ENCODE measurements around the gene GPR139. TPM values are rescaled to one million over a fixed set of nuclear protein-coding genes. Genes with fewer than 3 reads are reported as not detected.

Gene GPR139
- total and polyA plus RNA-seq, 10 of the 15 experiments (the other 5 are each of a cell fraction or from before 2014, with no cell fraction given), result not detected

DNA sequence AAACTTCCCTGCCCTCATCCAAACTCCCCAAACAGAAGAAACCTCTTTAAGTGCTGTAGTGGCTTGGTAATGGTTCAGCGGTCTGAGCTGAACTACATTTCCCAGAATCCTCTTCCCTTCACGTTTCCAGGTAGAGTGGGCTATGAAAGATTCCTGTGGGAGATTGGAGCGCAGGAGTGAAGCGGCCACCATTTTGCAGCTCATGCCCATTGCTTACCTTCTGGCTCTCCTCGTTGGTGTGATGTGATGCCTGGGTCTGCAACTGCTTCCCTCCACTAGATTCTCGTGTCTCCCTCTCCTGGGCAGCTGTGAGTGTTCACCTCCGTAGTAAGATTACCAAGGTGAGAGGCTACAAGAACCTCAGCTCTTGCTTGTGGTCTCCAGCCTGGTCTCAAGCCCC, 82.1 kb downstream of the GPR139 start:
- no peaks in the 10 kb centered on the region for H3K36me3 ChIP-seq (ENCODE audit: control insufficient read depth in 2 of 2, insufficient read depth in 2 of 2, low read length in 1 of 2)
- SMC1A ChIA-PET (ENCODE audit: uncharacterized antibody, unreplicated experiment), result interaction anchor here (0.7 kb wide), 1 partner anchor 51 kb away, joined by 3 read pairs; no protein-coding TSS in a partner anchor
- ATAC-seq (no peak), DNase-seq (ENCODE audit: low read depth, low spot score) (no peak), FAIRE-seq (no peak)
- RAD21 ChIA-PET (ENCODE audit: unreplicated experiment), result no interaction called here
- no peaks in the 10 kb centered on the region for H3K9me3 ChIP-seq (replicated peaks; ENCODE audit: control insufficient read depth, insufficient read depth, low read length)
- POLR2A ChIA-PET, result interaction anchor here (0.6 kb wide), 3 partner anchors 35 to 424 kb away, joined by 3 to 9 read pairs (median 5); no protein-coding TSS in a partner anchor
- H3K79me2 ChIP-seq (ENCODE audit: control insufficient read depth, insufficient read depth, low read length), result no peaks in the 10 kb centered on the region
- no peaks in the 10 kb centered on the region for H4K20me1 ChIP-seq (ENCODE audit: control insufficient read depth, insufficient read depth)
- intact Hi-C loops (cut with micrococcal nuclease; ENCODE audit: unreplicated experiment), result no loop called here
- WGBS (ENCODE audit: insufficient coverage, insufficient replicate concordance, low lambda C conversion rate, missing lambda C conversion rate), result 18% methylated on average over 7 of the region's 7 CpGs
- no peaks in the 10 kb centered on the region for H3K27me3 ChIP-seq (replicated peaks in 1 of 2; ENCODE audit: control insufficient read depth in 2 of 2, insufficient read depth in 2 of 2, low read length in 1 of 2)
- H3K4me1 ChIP-seq (ENCODE audit: control insufficient read depth, insufficient read depth, low read length), result no peaks in the 10 kb centered on the region
- no peak overlapping the region for H2AFZ ChIP-seq (ENCODE audit: control insufficient read depth, low read depth, low read length)
- H3K4me3 ChIP-seq, result no peak overlapping the region
- H3K27ac ChIP-seq (ENCODE audit: control insufficient read depth, insufficient read depth), result no peak overlapping the region
- in situ Hi-C loops (cut with MboI), result no loop called here
- H3K4me2 ChIP-seq (ENCODE audit: control insufficient read depth, insufficient read depth), result no peak overlapping the region
- BruUV-seq (replicated peaks), result no TSS peak
- TF ChIP-seq SREBF1 (IDR thresholded peaks at IDR 0.05; ENCODE audit: low read length) (no peak), IKZF2 (IDR thresholded peaks at IDR 0.05) (no peak), CBX3 (IDR thresholded peaks at IDR 0.05; ENCODE audit: borderline replicate concordance, low read depth) (no peak), SMAD5 (IDR thresholded peaks at IDR 0.05; ENCODE audit: low read depth) (no peak), NFXL1 (IDR thresholded peaks at IDR 0.05; ENCODE audit: borderline replicate concordance) (no peak), FOXK2 (IDR thresholded peaks at IDR 0.05) (no peak), ASH2L (IDR thresholded peaks at IDR 0.05; ENCODE audit: borderline replicate concordance, low read depth) (no peak)
- TF ChIP-seq, protein P1, sequence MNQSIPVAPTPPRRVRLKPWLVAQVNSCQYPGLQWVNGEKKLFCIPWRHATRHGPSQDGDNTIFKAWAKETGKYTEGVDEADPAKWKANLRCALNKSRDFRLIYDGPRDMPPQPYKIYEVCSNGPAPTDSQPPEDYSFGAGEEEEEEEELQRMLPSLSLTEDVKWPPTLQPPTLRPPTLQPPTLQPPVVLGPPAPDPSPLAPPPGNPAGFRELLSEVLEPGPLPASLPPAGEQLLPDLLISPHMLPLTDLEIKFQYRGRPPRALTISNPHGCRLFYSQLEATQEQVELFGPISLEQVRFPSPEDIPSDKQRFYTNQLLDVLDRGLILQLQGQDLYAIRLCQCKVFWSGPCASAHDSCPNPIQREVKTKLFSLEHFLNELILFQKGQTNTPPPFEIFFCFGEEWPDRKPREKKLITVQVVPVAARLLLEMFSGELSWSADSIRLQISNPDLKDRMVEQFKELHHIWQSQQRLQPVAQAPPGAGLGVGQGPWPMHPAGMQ (IDR thresholded peaks at IDR 0.05; ENCODE audit: borderline replicate concordance), result no peak
- TF ChIP-seq, protein P2, sequence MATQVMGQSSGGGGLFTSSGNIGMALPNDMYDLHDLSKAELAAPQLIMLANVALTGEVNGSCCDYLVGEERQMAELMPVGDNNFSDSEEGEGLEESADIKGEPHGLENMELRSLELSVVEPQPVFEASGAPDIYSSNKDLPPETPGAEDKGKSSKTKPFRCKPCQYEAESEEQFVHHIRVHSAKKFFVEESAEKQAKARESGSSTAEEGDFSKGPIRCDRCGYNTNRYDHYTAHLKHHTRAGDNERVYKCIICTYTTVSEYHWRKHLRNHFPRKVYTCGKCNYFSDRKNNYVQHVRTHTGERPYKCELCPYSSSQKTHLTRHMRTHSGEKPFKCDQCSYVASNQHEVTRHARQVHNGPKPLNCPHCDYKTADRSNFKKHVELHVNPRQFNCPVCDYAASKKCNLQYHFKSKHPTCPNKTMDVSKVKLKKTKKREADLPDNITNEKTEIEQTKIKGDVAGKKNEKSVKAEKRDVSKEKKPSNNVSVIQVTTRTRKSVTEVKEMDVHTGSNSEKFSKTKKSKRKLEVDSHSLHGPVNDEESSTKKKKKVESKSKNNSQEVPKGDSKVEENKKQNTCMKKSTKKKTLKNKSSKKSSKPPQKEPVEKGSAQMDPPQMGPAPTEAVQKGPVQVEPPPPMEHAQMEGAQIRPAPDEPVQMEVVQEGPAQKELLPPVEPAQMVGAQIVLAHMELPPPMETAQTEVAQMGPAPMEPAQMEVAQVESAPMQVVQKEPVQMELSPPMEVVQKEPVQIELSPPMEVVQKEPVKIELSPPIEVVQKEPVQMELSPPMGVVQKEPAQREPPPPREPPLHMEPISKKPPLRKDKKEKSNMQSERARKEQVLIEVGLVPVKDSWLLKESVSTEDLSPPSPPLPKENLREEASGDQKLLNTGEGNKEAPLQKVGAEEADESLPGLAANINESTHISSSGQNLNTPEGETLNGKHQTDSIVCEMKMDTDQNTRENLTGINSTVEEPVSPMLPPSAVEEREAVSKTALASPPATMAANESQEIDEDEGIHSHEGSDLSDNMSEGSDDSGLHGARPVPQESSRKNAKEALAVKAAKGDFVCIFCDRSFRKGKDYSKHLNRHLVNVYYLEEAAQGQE (IDR thresholded peaks at IDR 0.05; ENCODE audit: low read depth, low read length), result no peak
- CTCF ChIA-PET, result interaction anchor here (0.6 kb wide), 1 partner anchor 260 kb away, joined by 3 read pairs; no protein-coding TSS in a partner anchor
- H3K9ac ChIP-seq (ENCODE audit: control insufficient read depth, insufficient read depth, low read length), result no peak overlapping the region

All from GM12878 (cell line).